RWPE2 (cell line): ENCODE measurements around the gene NEDD4L.

Experiments
- ATAC-seq: fragments of 200-7000 bp; cut with Tn5 transposase; 3 replicates; pipeline ENCODE4 v1.9.1; 2021; ENCODE audit warnings: low read depth
- DNase-seq: peaks from one replicate; pipeline ENCODE4 v3.0.0-alpha.2; 2020; ENCODE audit warnings: low spot score
- H3K27ac ChIP-seq: fragments of 450-650 bp; 2 replicates; pipeline ENCODE4 v1.5.1; 2017; ENCODE audit warnings: mild to moderate bottlenecking; ENCODE audit not compliant: poor library complexity, severe bottlenecking
- H3K27me3 ChIP-seq: fragments of 250-450 bp; sonication (Bioruptor Pico); 2 replicates; pipeline ENCODE4 v1.5.1; 2021; ENCODE audit warnings: mild to moderate bottlenecking, moderate library complexity; ENCODE audit not compliant: insufficient read depth, poor library complexity, severe bottlenecking
- H3K36me3 ChIP-seq: fragments of 250-450 bp; sonication (Bioruptor Pico); 2 replicates; pipeline ENCODE4 v1.5.1; 2020; ENCODE audit warnings: low read depth, mild to moderate bottlenecking, moderate library complexity
- H3K4me1 ChIP-seq: fragments of 250-450 bp; sonication (Bioruptor Pico); 2 replicates; pipeline ENCODE4 v1.5.1; 2021; ENCODE audit warnings: mild to moderate bottlenecking, moderate library complexity; ENCODE audit not compliant: insufficient read depth, poor library complexity, severe bottlenecking
- H3K4me3 ChIP-seq: fragments of 250-450 bp; sonication (Bioruptor Pico); 2 replicates; pipeline ENCODE4 v1.5.1; 2021; ENCODE audit warnings: mild to moderate bottlenecking, moderate library complexity; ENCODE audit not compliant: severe bottlenecking
- H3K9me3 ChIP-seq: fragments of 250-450 bp; sonication (Bioruptor Pico); 2 replicates; pipeline ENCODE4 v1.5.1; 2021; ENCODE audit warnings: mild to moderate bottlenecking, moderate library complexity; ENCODE audit not compliant: severe bottlenecking
- CTCF ChIP-seq: fragments of 450-650 bp; IDR thresholded peaks from one replicate; pipeline ENCODE4 v1.5.1; 2017; ENCODE audit warnings: mild to moderate bottlenecking, moderate library complexity; ENCODE audit not compliant: poor library complexity, severe bottlenecking

Gene NEDD4L

GRCh38 chr18:58362829-58363271, 318.8 kb downstream of the NEDD4L start:
- H3K36me3 ChIP-seq, result peaks cover 84% of the 10 kb centered on the region
- no peak for ATAC-seq
- peaks cover 20% of the 10 kb centered on the region for H3K4me1 ChIP-seq

GRCh38 chr18:58363767-58364540, 319.9 kb downstream of the NEDD4L start:
- H3K27ac ChIP-seq, result peak overlapping the region; percentile 43
- H3K36me3 ChIP-seq, result peaks cover 86% of the 10 kb centered on the region
- H3K4me3 ChIP-seq, result no peak overlapping the region
- ATAC-seq, result no peak
- H3K27me3 ChIP-seq, result no peaks in the 10 kb centered on the region
- H3K4me1 ChIP-seq, result peaks cover 20% of the 10 kb centered on the region
- no peaks in the 10 kb centered on the region for H3K9me3 ChIP-seq
- TF ChIP-seq CTCF, result no peak
- DNase-seq, result no peak

More at GRCh38 chr18:58362829-58363271, 318.8 kb downstream of the NEDD4L start:
- no peak for TF ChIP-seq CTCF
- DNase-seq, result no peak
- H3K9me3 ChIP-seq, result no peaks in the 10 kb centered on the region
- H3K27me3 ChIP-seq, result no peaks in the 10 kb centered on the region
- H3K4me3 ChIP-seq, result no peak overlapping the region
- H3K27ac ChIP-seq, result peak overlapping the region; percentile 43

- H3K27ac ChIP-seq, result no peak overlapping the region
- ATAC-seq (no peak), DNase-seq (no peak)
- H3K4me1 ChIP-seq, result peaks cover 15% of the 10 kb centered on the region
- H3K36me3 ChIP-seq, result peaks cover 79% of the 10 kb centered on the region
- H3K27me3 ChIP-seq, result no peaks in the 10 kb centered on the region
- TF ChIP-seq CTCF, result no peak
- no peaks in the 10 kb centered on the region for H3K9me3 ChIP-seq
- no peak overlapping the region for H3K4me3 ChIP-seq
Observed at GRCh38 chr18:58364876-58365528, 321.0 kb downstream of the NEDD4L start.

- Histone ChIP-seq H3K36me3 (peaks cover 90% of the 10 kb centered on the region), H3K4me1 (peaks cover 7% of the 10 kb centered on the region)
- no peak for ATAC-seq
Observed at GRCh38 chr18:58367425-58368140, 323.6 kb downstream of the NEDD4L start.

More at GRCh38 chr18:58367425-58368140, 323.6 kb downstream of the NEDD4L start:
- no peak overlapping the region for H3K4me3 ChIP-seq
- DNase-seq, result no peak
- H3K9me3 ChIP-seq, result no peaks in the 10 kb centered on the region
- TF ChIP-seq CTCF, result no peak
- no peak overlapping the region for H3K27ac ChIP-seq
- no peaks in the 10 kb centered on the region for H3K27me3 ChIP-seq
